Heart right ventricle (tissue), 16 donors: Measurements from ENCODE around the gene ZNF821. TPM values are rescaled to one million over a fixed set of nuclear protein-coding genes. Genes with fewer than 3 reads are reported as not detected.

Experiments used
- ATAC-seq, 8 donors: fragments of 200-7000 bp; cut with Tn5 transposase; one replicate each; pipeline ENCODE4 v1.9.1; 2020; ENCODE audit warnings: mild to moderate bottlenecking in 8 of 8, moderate library complexity in 8 of 8, moderate number of reproducible peaks in 1 of 8
- DNase-seq, 2 donors: peaks; one replicate each; pipeline ENCODE4 v3.0.0-alpha.2; 2020
- H3K27ac ChIP-seq, 10 donors: fragments of 200-600 bp; sonication (generic) in 2 of 10; one replicate each; pipeline versions ENCODE4 v1.5.0 to v1.8.0; 2020 to 2022; ENCODE audit warnings: mild to moderate bottlenecking in 3 of 10
- H3K27me3 ChIP-seq, 7 donors: fragments of 200-600 bp; one replicate each; pipeline ENCODE4 v1.8.0; 2021 to 2022; ENCODE audit warnings: mild to moderate bottlenecking in 2 of 7
- H3K36me3 ChIP-seq, 9 donors: fragments of 200-600 bp; sonication (generic) in 1 of 9; one replicate each; pipeline versions ENCODE4 v1.5.0 to v1.8.0; 2020 to 2022; ENCODE audit warnings: mild to moderate bottlenecking in 2 of 9
- H3K4me1 ChIP-seq, 9 donors: fragments of 200-600 bp; sonication (generic) in 1 of 9; one replicate each; pipeline versions ENCODE4 v1.5.0 to v1.8.0; 2020 to 2022; ENCODE audit warnings: mild to moderate bottlenecking in 4 of 9
- H3K4me3 ChIP-seq, 10 donors: fragments of 200-600 bp; sonication (generic) in 2 of 10; one replicate each; pipeline versions ENCODE4 v1.5.0 to v1.8.0; 2020 to 2022; ENCODE audit warnings: mild to moderate bottlenecking in 7 of 10, moderate library complexity in 2 of 10
- H3K9me3 ChIP-seq, 11 donors: fragments of 200-600 bp in 10 of 11; sonication (generic) in 2 of 11; one replicate each; pipeline versions ENCODE4 v1.5.0 to v1.8.0; 2013 to 2022; ENCODE audit warnings: mild to moderate bottlenecking in 2 of 11, control low read depth in 1 of 11, moderate library complexity in 1 of 11
- WGBS, 2 donors: extraction: QIAGEN DNeasy Blood & Tissue Kit; methylation state at CpG; one replicate each; pipeline ENCODE4 v1.1.7; 2013; ENCODE audit warnings: inconsistent platforms in 1 of 2; 5-methylcytosine and 5-hydroxymethylcytosine counted together
- intact Hi-C, 10 donors: fragments of 100-400 bp; cut with DNase I; formaldehyde crosslinking; loops; one replicate each; pipeline versions ENCODE4 v1.11.1 to v1.14.2; 2022
- polyA plus RNA-seq, 2 donors: library from polyadenylated mRNA; stranded (reverse); fragments of 200-250 nt; gene quantifications; one replicate each; pipeline ENCODE4 v1.2.3, GENCODE V29; 2013
- total RNA-seq, 10 donors: library from RNA; stranded (reverse); fragmentation: NEBNext Ultra II Directional in 3 of 10; extraction: Animal tissue kit (Norgen Biotek cat#: 25700) in 3 of 10; gene quantifications; one replicate each; pipeline versions ENCODE4 v1.2.1 to v1.2.4, GENCODE V29; 2021 to 2023
- TF ChIP-seq, protein P1 (sequence below), 9 donors: fragments of 200-600 bp; sonication (generic) in 2 of 9; IDR thresholded peaks; one replicate each; pipeline versions ENCODE4 v1.5.0 to v1.8.0; 2021 to 2022; ENCODE audit warnings: antibody characterized with exemption in 9 of 9, mild to moderate bottlenecking in 5 of 9, moderate library complexity in 1 of 9
- donor health status: Arrhythmogenic right ventricular cardiomyopathy.
- donor health status: ischemic (EF 13 %, LVEDD 7.1; RV severe dilation, severe dysfunction).
- donor health status: healthy with polysubstance abuse.
- donor health status: DM: no; HTN: yes; CAD: no.
- donor health status: DM: no; HTN: no; CAD: no.
- donor health status: ischemic (EF 25% LVEDD 6.9; RV normal size, moderate dysfunction).
- donor health status: ischemic (EF 25% LVEDD 5.7; RV mildly dilated, moderate dysfunction).
- donor health status: healthy.
- donor health status: DM: yes; HTN: yes; CAD: no.
- donor health status: Ischemic cardiomyopathy.
- donor health status: ischemic (EF 35%, LVEDD 5.7; RV mildly dilated, moderate dysfunction).
- donor health status: nonischemic (EF 11% LVEDD 7.7; RV severe dilation, severe dysfunction).
- donor health status: DM: yes; HTN: yes; CAD: no.
- donor health status: PGD.
- donor health status: ischemic (EF 29% LVEDD 5.4; RV normal size, mild dysfunction).
- donor health status: nonischemic (EF 23%, LVEDD 6.1; RV moderate dilation, normal function).

The ZNF821 gene
- total and polyA plus RNA-seq, 12 donors = 2.2 to 7.8 (median 3.6) TPM

DNA sequence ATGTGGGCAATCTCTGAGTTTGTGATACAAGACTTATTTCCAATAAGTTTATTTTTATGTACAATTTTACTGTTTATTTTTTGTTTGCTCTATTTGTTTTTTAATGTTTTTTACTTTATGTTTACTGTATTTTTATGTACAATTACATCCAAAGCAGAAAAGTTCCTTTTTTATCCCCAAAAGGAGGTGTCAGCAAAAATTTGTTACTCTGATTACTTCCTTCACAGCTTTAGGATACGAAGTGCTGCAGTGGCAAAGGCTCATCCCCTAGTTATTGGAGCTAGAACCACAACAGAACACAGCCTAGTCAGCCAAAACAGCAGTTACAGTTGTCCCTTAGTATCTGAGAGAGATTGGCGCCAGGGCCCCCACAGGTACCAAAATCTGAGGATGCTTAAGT, 47.0 kb upstream of the ZNF821 start:
- intact Hi-C loops = loop anchor here in 2 of 10 donors (5.0 kb wide), 1 partner anchor 34 kb away; the partner anchor contains the start of gene IST1 (in 2 of the 2)
- no peak for ATAC-seq
- H3K9me3 ChIP-seq = no peaks in the 10 kb centered on the region
- no peak for DNase-seq
- TF ChIP-seq, protein P1, sequence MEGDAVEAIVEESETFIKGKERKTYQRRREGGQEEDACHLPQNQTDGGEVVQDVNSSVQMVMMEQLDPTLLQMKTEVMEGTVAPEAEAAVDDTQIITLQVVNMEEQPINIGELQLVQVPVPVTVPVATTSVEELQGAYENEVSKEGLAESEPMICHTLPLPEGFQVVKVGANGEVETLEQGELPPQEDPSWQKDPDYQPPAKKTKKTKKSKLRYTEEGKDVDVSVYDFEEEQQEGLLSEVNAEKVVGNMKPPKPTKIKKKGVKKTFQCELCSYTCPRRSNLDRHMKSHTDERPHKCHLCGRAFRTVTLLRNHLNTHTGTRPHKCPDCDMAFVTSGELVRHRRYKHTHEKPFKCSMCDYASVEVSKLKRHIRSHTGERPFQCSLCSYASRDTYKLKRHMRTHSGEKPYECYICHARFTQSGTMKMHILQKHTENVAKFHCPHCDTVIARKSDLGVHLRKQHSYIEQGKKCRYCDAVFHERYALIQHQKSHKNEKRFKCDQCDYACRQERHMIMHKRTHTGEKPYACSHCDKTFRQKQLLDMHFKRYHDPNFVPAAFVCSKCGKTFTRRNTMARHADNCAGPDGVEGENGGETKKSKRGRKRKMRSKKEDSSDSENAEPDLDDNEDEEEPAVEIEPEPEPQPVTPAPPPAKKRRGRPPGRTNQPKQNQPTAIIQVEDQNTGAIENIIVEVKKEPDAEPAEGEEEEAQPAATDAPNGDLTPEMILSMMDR (IDR thresholded peaks at IDR 0.05) = no peak
- H3K4me3 ChIP-seq = no peak overlapping the region
- WGBS, 2 donors = 89 to 93% methylated on average over 2 of the region's 2 CpGs
- H3K36me3 ChIP-seq = peaks cover 0 to 97% (median 29%) of the 10 kb centered on the region in 9 donors
- peaks cover 20 to 78% (median 61%) of the 10 kb centered on the region in 9 donors for H3K4me1 ChIP-seq
- no peaks in the 10 kb centered on the region for H3K27me3 ChIP-seq
- H3K27ac ChIP-seq = no peak overlapping the region

DNA sequence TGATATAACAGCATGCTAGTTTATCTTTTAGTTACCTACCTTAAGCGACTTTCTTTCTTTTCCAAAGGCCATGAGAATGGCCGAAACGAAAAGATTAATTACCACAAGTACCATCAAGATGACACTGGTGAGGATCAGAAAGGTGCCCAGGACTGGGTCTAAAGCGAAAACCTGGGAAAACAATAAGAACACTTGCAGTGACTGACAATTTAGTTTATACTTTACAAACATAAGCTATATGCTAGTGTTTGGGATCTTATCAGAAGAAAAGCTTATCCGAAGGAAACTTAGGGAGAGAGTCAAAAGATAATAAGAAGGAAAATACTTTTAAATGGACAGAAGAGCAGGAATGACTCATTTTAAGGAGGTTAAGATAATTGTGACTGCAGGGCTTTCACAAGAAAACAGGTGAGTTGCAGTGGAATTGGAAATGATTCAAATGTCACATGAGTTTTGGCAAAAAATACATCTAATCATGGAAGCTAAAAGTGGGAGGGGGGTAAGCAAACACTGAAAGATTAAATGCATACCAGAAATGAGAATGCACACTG, 46.1 kb upstream of the ZNF821 start:
- DNase-seq (no peak), ATAC-seq (no peak)
- Histone ChIP-seq H3K27ac (peak overlapping the region in 2 of 10 donors; percentile 15 to 83), H3K4me1 (peaks cover 20 to 81% (median 66%) of the 10 kb centered on the region in 9 donors), H3K9me3 (no peaks in the 10 kb centered on the region), H3K4me3 (no peak overlapping the region), H3K36me3 (peaks cover 0 to 100% (median 31%) of the 10 kb centered on the region in 9 donors), H3K27me3 (no peaks in the 10 kb centered on the region)
- WGBS, 2 donors = 77 to 83% methylated on average over 5 of the region's 5 CpGs
- TF ChIP-seq, protein P1 (IDR thresholded peaks at IDR 0.05) = no peak
- intact Hi-C loops = loop anchor here in 2 of 10 donors (5.0 kb wide), 1 partner anchor 33 kb away; the partner anchor contains the start of gene IST1 (in 2 of the 2)

DNA sequence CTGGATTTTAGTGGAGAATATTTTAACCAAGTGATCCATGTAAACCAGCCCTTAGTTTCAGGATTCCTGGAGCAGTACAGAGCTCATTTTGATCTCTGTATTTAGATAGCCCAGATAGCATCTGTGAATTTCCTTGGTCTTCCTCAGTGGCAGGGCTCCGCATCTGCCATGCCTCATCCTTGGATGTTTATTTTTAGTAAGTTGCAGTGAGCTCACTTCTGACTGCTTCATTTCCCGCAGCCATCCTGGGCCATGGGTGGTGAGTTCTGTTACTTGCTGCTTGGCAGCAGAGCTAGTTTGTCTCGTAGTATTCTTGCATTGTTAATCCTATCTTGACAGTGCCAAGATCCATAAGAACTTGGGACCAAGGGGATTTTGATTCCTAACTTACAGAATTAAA, 45.1 kb upstream of the ZNF821 start:
- peak overlapping the region in 8 of 10 donors; percentile 15 to 83 (median 69) for H3K27ac ChIP-seq
- intact Hi-C loops = no loop called here
- H3K27me3 ChIP-seq = no peaks in the 10 kb centered on the region
- peak; percentile 43 to 81 (median 74) for ATAC-seq
- peaks cover 24 to 79% (median 66%) of the 10 kb centered on the region in 9 donors for H3K4me1 ChIP-seq
- peaks cover 0 to 100% (median 34%) of the 10 kb centered on the region in 9 donors for H3K36me3 ChIP-seq
- TF ChIP-seq, protein P1 (IDR thresholded peaks at IDR 0.05) = no peak
- H3K4me3 ChIP-seq = no peak overlapping the region
- peak in 1 of 2 donors; percentile 33 for DNase-seq
- no peaks in the 10 kb centered on the region for H3K9me3 ChIP-seq
- 12 to 15% methylated on average over 3 of the region's 3 CpGs for WGBS, 2 donors

DNA sequence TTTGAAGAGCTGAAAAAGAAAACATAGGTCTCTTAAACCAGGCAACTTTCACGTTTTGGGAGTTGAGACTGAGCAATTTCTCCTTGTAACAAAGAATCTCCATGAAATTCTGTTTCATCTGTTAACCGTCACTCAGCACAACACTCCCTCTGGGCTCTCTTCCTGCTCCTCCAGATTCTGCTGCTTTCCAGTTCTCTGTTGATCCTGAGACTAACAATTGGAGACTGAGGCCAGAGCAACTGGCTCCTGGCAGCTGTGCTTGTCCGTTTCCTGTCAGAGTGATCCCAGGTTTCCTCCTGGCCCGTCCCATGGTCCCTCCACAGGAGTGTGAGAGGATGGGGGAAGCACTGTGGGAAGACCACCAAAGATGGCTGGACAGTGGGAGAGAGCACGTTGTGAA, 43.8 kb upstream of the ZNF821 start:
- Histone ChIP-seq H3K9me3 (no peaks in the 10 kb centered on the region), H3K27ac (peak overlapping the region in 9 of 10 donors; percentile 15 to 83 (median 67)), H3K36me3 (peaks cover 0 to 100% (median 41%) of the 10 kb centered on the region in 9 donors), H3K4me3 (no peak overlapping the region), H3K27me3 (no peaks in the 10 kb centered on the region), H3K4me1 (peaks cover 24 to 86% (median 74%) of the 10 kb centered on the region in 9 donors)
- 25 to 32% methylated on average over 5 of the region's 5 CpGs for WGBS, 2 donors
- intact Hi-C loops = no loop called here
- TF ChIP-seq, protein P1 (IDR thresholded peaks at IDR 0.05) = no peak
- ATAC-seq (peak in 7 of 8 donors; percentile 30 to 68 (median 58)), DNase-seq (no peak)
